ENCODE measurements around the gene FCHO1.

DNA sequence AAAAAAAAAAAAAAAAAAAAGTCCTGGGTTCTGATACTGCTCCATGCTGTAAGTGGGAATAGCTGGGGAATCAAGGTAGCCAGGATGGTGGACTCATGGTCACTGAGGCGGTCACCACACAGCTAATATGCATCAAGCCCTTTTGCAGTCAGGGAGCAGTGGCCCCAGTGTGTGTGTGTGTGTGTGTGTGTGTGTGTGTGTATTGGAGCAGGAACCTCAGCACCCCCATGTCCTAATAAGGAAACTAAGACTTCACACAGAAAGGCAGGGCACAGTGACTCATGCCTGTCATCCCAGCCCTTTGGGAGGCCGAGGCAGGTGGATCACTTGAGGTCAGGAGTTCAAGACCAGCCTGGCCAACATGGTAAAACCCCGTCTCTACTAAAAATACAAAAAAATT lies 55.7 kb downstream of the FCHO1 start:
- TF ChIP-seq, protein P1, sequence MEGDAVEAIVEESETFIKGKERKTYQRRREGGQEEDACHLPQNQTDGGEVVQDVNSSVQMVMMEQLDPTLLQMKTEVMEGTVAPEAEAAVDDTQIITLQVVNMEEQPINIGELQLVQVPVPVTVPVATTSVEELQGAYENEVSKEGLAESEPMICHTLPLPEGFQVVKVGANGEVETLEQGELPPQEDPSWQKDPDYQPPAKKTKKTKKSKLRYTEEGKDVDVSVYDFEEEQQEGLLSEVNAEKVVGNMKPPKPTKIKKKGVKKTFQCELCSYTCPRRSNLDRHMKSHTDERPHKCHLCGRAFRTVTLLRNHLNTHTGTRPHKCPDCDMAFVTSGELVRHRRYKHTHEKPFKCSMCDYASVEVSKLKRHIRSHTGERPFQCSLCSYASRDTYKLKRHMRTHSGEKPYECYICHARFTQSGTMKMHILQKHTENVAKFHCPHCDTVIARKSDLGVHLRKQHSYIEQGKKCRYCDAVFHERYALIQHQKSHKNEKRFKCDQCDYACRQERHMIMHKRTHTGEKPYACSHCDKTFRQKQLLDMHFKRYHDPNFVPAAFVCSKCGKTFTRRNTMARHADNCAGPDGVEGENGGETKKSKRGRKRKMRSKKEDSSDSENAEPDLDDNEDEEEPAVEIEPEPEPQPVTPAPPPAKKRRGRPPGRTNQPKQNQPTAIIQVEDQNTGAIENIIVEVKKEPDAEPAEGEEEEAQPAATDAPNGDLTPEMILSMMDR (IDR thresholded peaks at IDR 0.05; ENCODE audit: low read depth, low read length, missing input control), result no peak
- TF ChIP-seq TAF1 (conservative IDR thresholded peaks at IDR 0.05) (no peak), GABPA (IDR thresholded peaks at IDR 0.05 in 1 of 2, conservative IDR thresholded peaks at IDR 0.05 in 1 of 2) (no peak), YY1 (IDR thresholded peaks at IDR 0.05) (no peak), HNF4G (IDR thresholded peaks at IDR 0.05) (no peak), NR2F2 (IDR thresholded peaks at IDR 0.05) (no peak), SP1 (IDR thresholded peaks at IDR 0.05) (no peak), FOXA1 (IDR thresholded peaks at IDR 0.05) (no peak), RXRA (IDR thresholded peaks at IDR 0.05) (no peak)
- TF ChIP-seq, protein P2, sequence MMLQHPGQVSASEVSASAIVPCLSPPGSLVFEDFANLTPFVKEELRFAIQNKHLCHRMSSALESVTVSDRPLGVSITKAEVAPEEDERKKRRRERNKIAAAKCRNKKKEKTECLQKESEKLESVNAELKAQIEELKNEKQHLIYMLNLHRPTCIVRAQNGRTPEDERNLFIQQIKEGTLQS (IDR thresholded peaks at IDR 0.05), result no peak
- TF ChIP-seq, protein P3, sequence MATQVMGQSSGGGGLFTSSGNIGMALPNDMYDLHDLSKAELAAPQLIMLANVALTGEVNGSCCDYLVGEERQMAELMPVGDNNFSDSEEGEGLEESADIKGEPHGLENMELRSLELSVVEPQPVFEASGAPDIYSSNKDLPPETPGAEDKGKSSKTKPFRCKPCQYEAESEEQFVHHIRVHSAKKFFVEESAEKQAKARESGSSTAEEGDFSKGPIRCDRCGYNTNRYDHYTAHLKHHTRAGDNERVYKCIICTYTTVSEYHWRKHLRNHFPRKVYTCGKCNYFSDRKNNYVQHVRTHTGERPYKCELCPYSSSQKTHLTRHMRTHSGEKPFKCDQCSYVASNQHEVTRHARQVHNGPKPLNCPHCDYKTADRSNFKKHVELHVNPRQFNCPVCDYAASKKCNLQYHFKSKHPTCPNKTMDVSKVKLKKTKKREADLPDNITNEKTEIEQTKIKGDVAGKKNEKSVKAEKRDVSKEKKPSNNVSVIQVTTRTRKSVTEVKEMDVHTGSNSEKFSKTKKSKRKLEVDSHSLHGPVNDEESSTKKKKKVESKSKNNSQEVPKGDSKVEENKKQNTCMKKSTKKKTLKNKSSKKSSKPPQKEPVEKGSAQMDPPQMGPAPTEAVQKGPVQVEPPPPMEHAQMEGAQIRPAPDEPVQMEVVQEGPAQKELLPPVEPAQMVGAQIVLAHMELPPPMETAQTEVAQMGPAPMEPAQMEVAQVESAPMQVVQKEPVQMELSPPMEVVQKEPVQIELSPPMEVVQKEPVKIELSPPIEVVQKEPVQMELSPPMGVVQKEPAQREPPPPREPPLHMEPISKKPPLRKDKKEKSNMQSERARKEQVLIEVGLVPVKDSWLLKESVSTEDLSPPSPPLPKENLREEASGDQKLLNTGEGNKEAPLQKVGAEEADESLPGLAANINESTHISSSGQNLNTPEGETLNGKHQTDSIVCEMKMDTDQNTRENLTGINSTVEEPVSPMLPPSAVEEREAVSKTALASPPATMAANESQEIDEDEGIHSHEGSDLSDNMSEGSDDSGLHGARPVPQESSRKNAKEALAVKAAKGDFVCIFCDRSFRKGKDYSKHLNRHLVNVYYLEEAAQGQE (IDR thresholded peaks at IDR 0.05), result no peak
